Uterus (tissue), 2 donors: Measurements from ENCODE around the gene MAPKAPK2.

Experiments
- POLR2A ChIP-seq, 2 donors: fragments of 450-650 bp; IDR thresholded peaks; one replicate each; pipeline ENCODE4 v1.6.1; 2016; ENCODE audit warnings: antibody characterized with exemption in 2 of 2, mild to moderate bottlenecking in 1 of 2, moderate library complexity in 1 of 2
- TF ChIP-seq, protein P1 (sequence below), 4 experiments: fragments of 200-600 bp in 2 of 4; fragments of 450-650 bp in 2 of 4; sonication (generic) in 2 of 4; IDR thresholded peaks; one replicate each; pipeline ENCODE4 v1.5.1; 2016 to 2019; ENCODE audit warnings: antibody characterized with exemption in 4 of 4, mild to moderate bottlenecking in 2 of 4, moderate library complexity in 1 of 4

DNA sequence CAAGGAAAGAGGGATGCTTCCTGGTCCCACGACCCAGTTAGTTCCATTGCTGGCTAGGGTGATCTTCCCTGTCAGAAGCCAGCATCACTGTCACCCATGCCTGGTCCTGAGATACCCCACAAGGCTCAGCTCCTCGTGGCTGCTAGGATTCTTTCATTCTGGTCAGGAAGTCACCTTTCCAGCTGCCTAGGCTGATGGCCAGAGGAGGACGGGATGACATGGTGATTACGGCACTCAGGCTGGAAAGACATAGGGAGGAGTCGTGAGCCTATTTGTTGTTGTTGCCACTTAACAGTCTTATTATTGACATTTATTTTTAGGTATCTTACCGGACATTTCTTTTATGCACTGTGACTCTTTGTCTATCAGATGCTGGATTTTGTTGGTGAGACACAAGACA, 20.0 kb upstream of the MAPKAPK2 start:
- TF ChIP-seq, protein P1, sequence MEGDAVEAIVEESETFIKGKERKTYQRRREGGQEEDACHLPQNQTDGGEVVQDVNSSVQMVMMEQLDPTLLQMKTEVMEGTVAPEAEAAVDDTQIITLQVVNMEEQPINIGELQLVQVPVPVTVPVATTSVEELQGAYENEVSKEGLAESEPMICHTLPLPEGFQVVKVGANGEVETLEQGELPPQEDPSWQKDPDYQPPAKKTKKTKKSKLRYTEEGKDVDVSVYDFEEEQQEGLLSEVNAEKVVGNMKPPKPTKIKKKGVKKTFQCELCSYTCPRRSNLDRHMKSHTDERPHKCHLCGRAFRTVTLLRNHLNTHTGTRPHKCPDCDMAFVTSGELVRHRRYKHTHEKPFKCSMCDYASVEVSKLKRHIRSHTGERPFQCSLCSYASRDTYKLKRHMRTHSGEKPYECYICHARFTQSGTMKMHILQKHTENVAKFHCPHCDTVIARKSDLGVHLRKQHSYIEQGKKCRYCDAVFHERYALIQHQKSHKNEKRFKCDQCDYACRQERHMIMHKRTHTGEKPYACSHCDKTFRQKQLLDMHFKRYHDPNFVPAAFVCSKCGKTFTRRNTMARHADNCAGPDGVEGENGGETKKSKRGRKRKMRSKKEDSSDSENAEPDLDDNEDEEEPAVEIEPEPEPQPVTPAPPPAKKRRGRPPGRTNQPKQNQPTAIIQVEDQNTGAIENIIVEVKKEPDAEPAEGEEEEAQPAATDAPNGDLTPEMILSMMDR (IDR thresholded peaks at IDR 0.05): no peak
- TF ChIP-seq POLR2A (IDR thresholded peaks at IDR 0.05): no peak
